Measurements from ENCODE around the gene METRN. TPM values are rescaled to one million over a fixed set of nuclear protein-coding genes. Genes with fewer than 3 reads are reported as not detected.
A peak's percentile ranks its signal among the peaks of the same experiment; 100 is the strongest.

Gene METRN
- polyA plus RNA-seq, 1 donor (not counting 4 experiments of a cell fraction or from before 2014, with no cell fraction given): 42.1 TPM

- Histone ChIP-seq H3K4me1 (ENCODE audit: control insufficient read depth, extremely low read depth, insufficient read depth, low read length) (peaks cover 36% of the 10 kb centered on the region), H3K9me3 (ENCODE audit: control insufficient read depth, low read depth, low read length) (no peaks in the 10 kb centered on the region), H3K27me3 (ENCODE audit: control insufficient read depth, extremely low read depth, insufficient read depth, low read length) (no peaks in the 10 kb centered on the region), H3K9ac (ENCODE audit: control insufficient read depth, extremely low read depth, insufficient read depth, low read length) (peak overlapping the region; percentile 47), H2AFZ (ENCODE audit: control insufficient read depth, low read length) (no peak overlapping the region), H3K4me3 (ENCODE audit: control insufficient read depth in 2 of 3, extremely low read depth in 1 of 3, insufficient read depth in 2 of 3, low read depth in 1 of 3, low read length in 3 of 3) (peak overlapping the region in 1 of 3 experiments; percentile 37), H3K36me3 (ENCODE audit: control insufficient read depth in 2 of 2, extremely low read depth in 1 of 2, insufficient read depth in 2 of 2, low read length in 2 of 2) (peaks cover 13 to 22% of the 10 kb centered on the region in 2 experiments), H3K4me2 (ENCODE audit: control insufficient read depth, extremely low read depth, insufficient read depth, low read depth, low read length) (peak overlapping the region; percentile 79), H3K79me2 (ENCODE audit: control insufficient read depth, insufficient read depth, low read length) (peaks cover 19% of the 10 kb centered on the region), H4K20me1 (ENCODE audit: control insufficient read depth, extremely low read depth, insufficient read depth, low read length) (peaks cover 16% of the 10 kb centered on the region), H3K27ac (ENCODE audit: control insufficient read depth, insufficient read depth, low read length) (peak overlapping the region; percentile 14), H3K9me1 (ENCODE audit: control insufficient read depth, extremely low read depth, insufficient read depth, low read length) (no peaks in the 10 kb centered on the region)
- no peak for TF ChIP-seq CTCF (optimal IDR thresholded peaks at IDR 0.05 in 1 of 3, IDR thresholded peaks at IDR 0.05 in 1 of 3, conservative IDR thresholded peaks at IDR 0.05 in 1 of 3; ENCODE audit: extremely low read depth in 1 of 3, insufficient read depth in 2 of 3, low read length in 3 of 3)
- no peak for TF ChIP-seq EZH2 (IDR thresholded peaks at IDR 0.05; ENCODE audit: low read length)
- FAIRE-seq: no peak
- no peak for DNase-seq (ENCODE audit: low read depth, low spot score)
- dilution Hi-C loops (cut with MboI; ENCODE audit: extremely low pct_ligation_motif_present, low sequenced_read_pairs): no loop called here
Measured at GRCh38 chr16:677316-678190, 37.4 kb upstream of the METRN start.

- no peak overlapping the region for H3K27ac ChIP-seq (ENCODE audit: control insufficient read depth, insufficient read depth, low read length)
- peaks cover 26% of the 10 kb centered on the region for H3K79me2 ChIP-seq (ENCODE audit: control insufficient read depth, insufficient read depth, low read length)
- H2AFZ ChIP-seq (ENCODE audit: control insufficient read depth, low read length): no peak overlapping the region
- H3K36me3 ChIP-seq (ENCODE audit: control insufficient read depth in 2 of 2, extremely low read depth in 1 of 2, insufficient read depth in 2 of 2, low read length in 2 of 2): peaks cover 16 to 20% of the 10 kb centered on the region in 2 experiments
- H3K9me1 ChIP-seq (ENCODE audit: control insufficient read depth, extremely low read depth, insufficient read depth, low read length): no peaks in the 10 kb centered on the region
- H3K4me1 ChIP-seq (ENCODE audit: control insufficient read depth, extremely low read depth, insufficient read depth, low read length): peaks cover 44% of the 10 kb centered on the region
- no peak for TF ChIP-seq EZH2 (IDR thresholded peaks at IDR 0.05; ENCODE audit: low read length)
- TF ChIP-seq CTCF (optimal IDR thresholded peaks at IDR 0.05 in 1 of 3, IDR thresholded peaks at IDR 0.05 in 1 of 3, conservative IDR thresholded peaks at IDR 0.05 in 1 of 3; ENCODE audit: extremely low read depth in 1 of 3, insufficient read depth in 2 of 3, low read length in 3 of 3): no peak
- dilution Hi-C loops (cut with MboI; ENCODE audit: extremely low pct_ligation_motif_present, low sequenced_read_pairs): no loop called here
- H3K9ac ChIP-seq (ENCODE audit: control insufficient read depth, extremely low read depth, insufficient read depth, low read length): no peak overlapping the region
- DNase-seq (ENCODE audit: low read depth, low spot score): no peak
- no peak overlapping the region for H3K4me3 ChIP-seq (ENCODE audit: control insufficient read depth in 2 of 3, extremely low read depth in 1 of 3, insufficient read depth in 2 of 3, low read depth in 1 of 3, low read length in 3 of 3)
- peaks cover 16% of the 10 kb centered on the region for H4K20me1 ChIP-seq (ENCODE audit: control insufficient read depth, extremely low read depth, insufficient read depth, low read length)
- H3K9me3 ChIP-seq (ENCODE audit: control insufficient read depth, low read depth, low read length): no peaks in the 10 kb centered on the region
- H3K27me3 ChIP-seq (ENCODE audit: control insufficient read depth, extremely low read depth, insufficient read depth, low read length): no peaks in the 10 kb centered on the region
- H3K4me2 ChIP-seq (ENCODE audit: control insufficient read depth, extremely low read depth, insufficient read depth, low read depth, low read length): no peak overlapping the region
- no peak for FAIRE-seq
Measured at GRCh38 chr16:678209-678857, 36.6 kb upstream of the METRN start.
